Panc1 (cell line): Measurements from ENCODE around the gene HEATR5A. TPM values are rescaled to one million over a fixed set of nuclear protein-coding genes. Genes with fewer than 3 reads are reported as not detected.
A peak's percentile ranks its signal among the peaks of the same experiment; 100 is the strongest.

Experiments used
- ATAC-seq: fragments of 200-7000 bp; cut with Tn5 transposase; 2 replicates; pipeline ENCODE4 v1.9.1; 2020; ENCODE audit warnings: mild to moderate bottlenecking, moderate library complexity
- BruUV-seq: library from RNA; stranded (reverse); fragments of 400-500 nt; replicated peaks from 2 replicates; lab custom pipeline; 2021; lab: Mats Ljungman, UMichigan
- CTCF ChIA-PET: fragments of 300-600 bp; sonication (Branson Sonifier 250); formaldehyde crosslinking; loops from one replicate; lab custom pipeline; 2022; ENCODE audit warnings: antibody characterized with exemption; lab: Charles Lee
- POLR2A ChIA-PET: fragments of 300-600 bp; sonication (Branson Sonifier 250); formaldehyde crosslinking; loops from one replicate; lab custom pipeline; 2022; ENCODE audit warnings: antibody characterized with exemption; lab: Charles Lee
- DNase-seq: peaks from one replicate; pipeline ENCODE4 v3.0.0-alpha.2; 2010; ENCODE audit warnings: low read depth, low spot score
- H3K27ac ChIP-seq: 2 replicates; pipeline ENCODE4 v1.5.1; 2011; ENCODE audit warnings: mild to moderate bottlenecking, low read length, inconsistent platforms
- H3K27me3 ChIP-seq: fragments of 200-500 bp; sonication (Bioruptor generic); 2 replicates; pipeline ENCODE4 v1.6.0; 2014; ENCODE audit warnings: low read length, inconsistent platforms; ENCODE audit not compliant: control insufficient read depth, insufficient read depth
- H3K36me3 ChIP-seq: fragments of 200-500 bp; sonication (Bioruptor generic); 2 replicates; pipeline ENCODE4 v1.5.1; 2014; ENCODE audit warnings: inconsistent platforms, mild to moderate bottlenecking, low read length, moderate library complexity; ENCODE audit not compliant: control insufficient read depth, insufficient read depth
- H3K4me1 ChIP-seq: 2 replicates; pipeline ENCODE4 v1.5.1; 2011; ENCODE audit warnings: inconsistent platforms, mild to moderate bottlenecking, low read length, moderate library complexity; ENCODE audit not compliant: control insufficient read depth, insufficient read depth
- H3K4me3 ChIP-seq, 2 experiments: 2 replicates each; pipeline ENCODE4 v1.5.1; 2011 to 2012; ENCODE audit warnings: low read depth in 2 of 2, low read length in 2 of 2, mild to moderate bottlenecking in 2 of 2, inconsistent platforms in 1 of 2, moderate library complexity in 1 of 2
- H3K9me3 ChIP-seq: fragments of 200-500 bp; sonication (Bioruptor generic); 2 replicates; pipeline ENCODE4 v1.5.1; 2014; ENCODE audit warnings: low read depth, mild to moderate bottlenecking, inconsistent platforms, low read length, moderate library complexity; ENCODE audit not compliant: control insufficient read depth, insufficient read depth
- POLR2AphosphoS5 ChIP-seq: IDR thresholded peaks from 2 replicates; pipeline ENCODE4 v1.6.1; 2012; ENCODE audit warnings: mild to moderate bottlenecking, low read depth, low read length, moderate library complexity
- SIN3A ChIP-seq: IDR thresholded peaks from 2 replicates; pipeline ENCODE4 v1.6.1; 2012; ENCODE audit warnings: low read depth, mild to moderate bottlenecking, low read length, moderate library complexity, borderline replicate concordance; ENCODE audit not compliant: insufficient read depth
- TCF7L2 ChIP-seq: IDR thresholded peaks from 2 replicates; pipeline ENCODE4 v1.6.1; 2011; ENCODE audit warnings: mild to moderate bottlenecking, low read depth, low read length, inconsistent platforms
- in situ Hi-C: cut with HindIII; loops from 2 replicates; pipeline ENCODE4 v1.10.0; 2016; ENCODE audit warnings: low sequenced_read_pairs, low pct_unique_long_range_greater_than_20kb
- intact Hi-C: fragments of 100-400 bp; cut with micrococcal nuclease; formaldehyde crosslinking; loops from one replicate; pipeline ENCODE4 v1.10.0; 2022; ENCODE audit not compliant: unreplicated experiment
- total RNA-seq: library from RNA; stranded (reverse); gene quantifications from one replicate; pipeline ENCODE4 v1.2.1, GENCODE V29; 2021; ENCODE audit not compliant: unreplicated experiment
- TF ChIP-seq, protein P1 (sequence below): fragments of 450-650 bp; IDR thresholded peaks from 2 replicates; pipeline ENCODE4 v1.5.1; 2017; ENCODE audit warnings: mild to moderate bottlenecking
- TF ChIP-seq, protein P2 (sequence below), 2 experiments: IDR thresholded peaks; 2 replicates each; pipeline ENCODE4 v1.6.1; 2011 to 2012; ENCODE audit warnings: low read depth in 2 of 2, control low read depth in 1 of 2, low read length in 1 of 2, mild to moderate bottlenecking in 1 of 2, moderate library complexity in 1 of 2; ENCODE audit not compliant: insufficient read depth in 1 of 2

Gene HEATR5A
- total RNA-seq, 1 experiment from 2014 or later, result 22.0 TPM

DNA sequence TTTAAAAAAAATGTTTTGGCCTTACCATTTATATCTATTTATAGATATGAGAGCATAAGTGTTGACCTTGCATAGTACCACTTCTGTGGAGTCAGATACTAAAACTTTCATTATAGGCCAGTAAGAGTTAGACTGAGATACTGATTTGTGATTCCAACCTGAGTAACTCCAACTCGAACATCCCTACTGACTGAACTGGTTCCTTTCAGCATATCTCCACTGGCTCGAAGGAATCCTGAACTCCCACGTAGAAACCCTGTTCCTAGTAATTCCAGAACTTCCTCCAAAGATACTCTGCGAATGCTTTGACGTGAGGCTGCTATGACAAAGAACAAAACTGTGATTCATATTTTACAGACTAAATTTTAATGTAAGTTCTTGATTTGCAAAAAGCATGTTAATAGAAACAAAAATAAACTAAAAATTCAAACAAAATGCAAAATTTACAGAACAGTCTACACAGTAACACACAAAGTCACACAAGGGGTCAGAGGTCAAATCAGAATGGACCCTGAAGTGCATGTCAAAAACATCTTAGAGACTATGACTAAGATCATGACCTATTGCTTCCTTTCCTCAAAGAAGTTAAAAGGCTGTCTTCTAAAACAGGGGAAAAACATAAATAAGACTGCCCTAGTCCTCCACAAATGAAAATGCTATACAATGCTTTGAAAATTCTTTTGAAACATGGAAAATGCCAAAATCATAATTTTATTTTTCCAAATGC lies 31.5 kb downstream of the HEATR5A start:
- Histone ChIP-seq H3K27me3 (no peaks in the 10 kb centered on the region), H3K27ac (no peak overlapping the region), H3K9me3 (no peaks in the 10 kb centered on the region), H3K4me3 (no peak overlapping the region), H3K4me1 (no peaks in the 10 kb centered on the region), H3K36me3 (no peaks in the 10 kb centered on the region; the same call in 1 of the 2 replicates)
- ChIA-PET CTCF (no interaction called here), POLR2A (no interaction called here)
- intact Hi-C loops (no loop called here), in situ Hi-C loops (no loop called here)
- no TSS peak for BruUV-seq
- DNase-seq (no peak), ATAC-seq (no peak)
- no peak for TF ChIP-seq POLR2AphosphoS5
- TF ChIP-seq, protein P1, sequence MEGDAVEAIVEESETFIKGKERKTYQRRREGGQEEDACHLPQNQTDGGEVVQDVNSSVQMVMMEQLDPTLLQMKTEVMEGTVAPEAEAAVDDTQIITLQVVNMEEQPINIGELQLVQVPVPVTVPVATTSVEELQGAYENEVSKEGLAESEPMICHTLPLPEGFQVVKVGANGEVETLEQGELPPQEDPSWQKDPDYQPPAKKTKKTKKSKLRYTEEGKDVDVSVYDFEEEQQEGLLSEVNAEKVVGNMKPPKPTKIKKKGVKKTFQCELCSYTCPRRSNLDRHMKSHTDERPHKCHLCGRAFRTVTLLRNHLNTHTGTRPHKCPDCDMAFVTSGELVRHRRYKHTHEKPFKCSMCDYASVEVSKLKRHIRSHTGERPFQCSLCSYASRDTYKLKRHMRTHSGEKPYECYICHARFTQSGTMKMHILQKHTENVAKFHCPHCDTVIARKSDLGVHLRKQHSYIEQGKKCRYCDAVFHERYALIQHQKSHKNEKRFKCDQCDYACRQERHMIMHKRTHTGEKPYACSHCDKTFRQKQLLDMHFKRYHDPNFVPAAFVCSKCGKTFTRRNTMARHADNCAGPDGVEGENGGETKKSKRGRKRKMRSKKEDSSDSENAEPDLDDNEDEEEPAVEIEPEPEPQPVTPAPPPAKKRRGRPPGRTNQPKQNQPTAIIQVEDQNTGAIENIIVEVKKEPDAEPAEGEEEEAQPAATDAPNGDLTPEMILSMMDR, result no peak
- no peak for TF ChIP-seq TCF7L2
- TF ChIP-seq, protein P2, sequence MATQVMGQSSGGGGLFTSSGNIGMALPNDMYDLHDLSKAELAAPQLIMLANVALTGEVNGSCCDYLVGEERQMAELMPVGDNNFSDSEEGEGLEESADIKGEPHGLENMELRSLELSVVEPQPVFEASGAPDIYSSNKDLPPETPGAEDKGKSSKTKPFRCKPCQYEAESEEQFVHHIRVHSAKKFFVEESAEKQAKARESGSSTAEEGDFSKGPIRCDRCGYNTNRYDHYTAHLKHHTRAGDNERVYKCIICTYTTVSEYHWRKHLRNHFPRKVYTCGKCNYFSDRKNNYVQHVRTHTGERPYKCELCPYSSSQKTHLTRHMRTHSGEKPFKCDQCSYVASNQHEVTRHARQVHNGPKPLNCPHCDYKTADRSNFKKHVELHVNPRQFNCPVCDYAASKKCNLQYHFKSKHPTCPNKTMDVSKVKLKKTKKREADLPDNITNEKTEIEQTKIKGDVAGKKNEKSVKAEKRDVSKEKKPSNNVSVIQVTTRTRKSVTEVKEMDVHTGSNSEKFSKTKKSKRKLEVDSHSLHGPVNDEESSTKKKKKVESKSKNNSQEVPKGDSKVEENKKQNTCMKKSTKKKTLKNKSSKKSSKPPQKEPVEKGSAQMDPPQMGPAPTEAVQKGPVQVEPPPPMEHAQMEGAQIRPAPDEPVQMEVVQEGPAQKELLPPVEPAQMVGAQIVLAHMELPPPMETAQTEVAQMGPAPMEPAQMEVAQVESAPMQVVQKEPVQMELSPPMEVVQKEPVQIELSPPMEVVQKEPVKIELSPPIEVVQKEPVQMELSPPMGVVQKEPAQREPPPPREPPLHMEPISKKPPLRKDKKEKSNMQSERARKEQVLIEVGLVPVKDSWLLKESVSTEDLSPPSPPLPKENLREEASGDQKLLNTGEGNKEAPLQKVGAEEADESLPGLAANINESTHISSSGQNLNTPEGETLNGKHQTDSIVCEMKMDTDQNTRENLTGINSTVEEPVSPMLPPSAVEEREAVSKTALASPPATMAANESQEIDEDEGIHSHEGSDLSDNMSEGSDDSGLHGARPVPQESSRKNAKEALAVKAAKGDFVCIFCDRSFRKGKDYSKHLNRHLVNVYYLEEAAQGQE (IDR thresholded peaks at IDR 0.05; ENCODE audit: insufficient read depth in 1 of 2, low read depth in 2 of 2, low read length in 1 of 2), result no peak
- TF ChIP-seq SIN3A, result no peak

DNA sequence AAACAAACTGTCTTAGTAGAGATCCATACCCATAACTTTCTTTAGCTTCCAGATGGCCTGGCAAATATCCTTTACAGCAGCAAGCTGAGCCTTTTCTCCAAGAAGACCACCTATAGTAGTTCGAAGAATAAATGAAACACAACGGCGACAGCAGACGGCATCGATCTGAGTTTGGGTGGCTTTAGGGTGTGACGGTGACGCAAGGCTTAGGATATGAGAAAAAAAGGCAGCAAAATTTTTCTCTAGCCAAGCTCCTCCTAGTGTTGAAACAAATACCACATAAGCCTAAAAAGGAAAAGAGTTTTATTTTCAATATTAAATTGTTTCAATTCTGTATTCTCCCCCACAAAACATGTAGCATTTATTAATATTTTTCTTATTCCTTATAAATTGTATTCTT lies 33.3 kb downstream of the HEATR5A start:
- DNase-seq (no peak), ATAC-seq (no peak)
- H3K27ac ChIP-seq, result no peak overlapping the region
- H3K36me3 ChIP-seq, result peaks cover under 1% of the 10 kb centered on the region; the same call in 1 of the 2 replicates
- POLR2A ChIA-PET, result no interaction called here
- H3K9me3 ChIP-seq, result no peaks in the 10 kb centered on the region
- intact Hi-C loops, result no loop called here
- no TSS peak for BruUV-seq
- no peaks in the 10 kb centered on the region for H3K27me3 ChIP-seq
- no peak overlapping the region for H3K4me3 ChIP-seq
- CTCF ChIA-PET, result no interaction called here
- H3K4me1 ChIP-seq, result no peaks in the 10 kb centered on the region
- TF ChIP-seq, protein P1, result 0 out of 2 replicates have a peak, but pooled peaks have one; percentile 5
- TF ChIP-seq SIN3A, result no peak
- in situ Hi-C loops, result no loop called here
